HG03139 (cell line): ENCODE results near the gene TMEM150B.
A peak's percentile ranks its signal among the peaks of the same experiment; 100 is the strongest.

Experiments used
- ATAC-seq: cut with Tn5 transposase; IDR thresholded peaks from one replicate; pipeline ENCODE4 v1.9.1; 2021; ENCODE audit not compliant: unreplicated experiment

The TMEM150B gene

DNA sequence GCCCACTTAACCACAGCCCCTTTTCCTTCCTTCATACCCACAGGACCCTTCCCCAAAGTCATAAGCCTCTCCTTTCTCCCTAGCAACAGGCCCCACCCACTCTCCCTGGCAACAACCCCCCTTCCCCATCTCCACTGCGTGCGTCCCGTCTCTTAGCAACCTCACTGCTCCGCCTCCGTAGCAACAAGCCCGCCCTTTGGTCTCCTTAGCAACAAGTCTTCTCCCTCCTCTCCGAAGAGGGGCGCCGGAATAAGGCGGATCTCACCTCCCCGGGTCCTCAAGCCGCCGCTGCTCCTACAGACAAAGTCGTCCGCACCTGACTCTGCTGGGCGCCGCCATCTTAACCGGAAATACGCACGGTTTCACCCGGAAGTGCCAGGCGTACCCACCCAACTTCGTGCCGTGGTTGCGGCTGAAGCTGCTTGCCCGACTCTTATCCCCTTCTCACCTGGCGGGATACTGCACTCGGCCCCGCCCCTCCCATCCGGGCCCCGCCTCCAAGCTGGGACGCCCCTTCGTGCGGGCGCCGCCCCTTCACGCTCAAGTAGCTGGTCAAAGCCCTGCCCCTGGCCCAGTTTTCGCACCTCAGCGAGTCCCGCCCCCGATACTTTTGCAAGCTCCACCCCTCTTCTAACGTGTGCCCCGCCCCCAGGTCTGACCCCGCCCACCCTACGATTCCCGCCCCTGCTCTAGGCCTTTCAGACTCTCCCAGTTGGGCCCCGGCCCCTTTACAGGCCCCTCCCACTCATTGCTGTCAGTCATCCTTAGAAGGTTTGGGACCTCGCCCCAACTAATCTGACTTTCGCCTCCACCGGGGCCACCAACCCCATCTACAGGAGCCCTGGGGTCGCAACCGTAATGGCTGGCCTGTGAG lies 45.1 kb downstream of the TMEM150B start, which contains the start of gene HSPBP1:
TSS of gene HSPBP1 (minus strand) at position 341 of the 874 bp plus-strand sequence. CDS start 502 bp downstream, outside the sequence.
- peak; percentile 69 for ATAC-seq

GRCh38 chr19:55279340-55279739 lies 45.8 kb downstream of the TMEM150B start:
- ATAC-seq = no peak

DNA sequence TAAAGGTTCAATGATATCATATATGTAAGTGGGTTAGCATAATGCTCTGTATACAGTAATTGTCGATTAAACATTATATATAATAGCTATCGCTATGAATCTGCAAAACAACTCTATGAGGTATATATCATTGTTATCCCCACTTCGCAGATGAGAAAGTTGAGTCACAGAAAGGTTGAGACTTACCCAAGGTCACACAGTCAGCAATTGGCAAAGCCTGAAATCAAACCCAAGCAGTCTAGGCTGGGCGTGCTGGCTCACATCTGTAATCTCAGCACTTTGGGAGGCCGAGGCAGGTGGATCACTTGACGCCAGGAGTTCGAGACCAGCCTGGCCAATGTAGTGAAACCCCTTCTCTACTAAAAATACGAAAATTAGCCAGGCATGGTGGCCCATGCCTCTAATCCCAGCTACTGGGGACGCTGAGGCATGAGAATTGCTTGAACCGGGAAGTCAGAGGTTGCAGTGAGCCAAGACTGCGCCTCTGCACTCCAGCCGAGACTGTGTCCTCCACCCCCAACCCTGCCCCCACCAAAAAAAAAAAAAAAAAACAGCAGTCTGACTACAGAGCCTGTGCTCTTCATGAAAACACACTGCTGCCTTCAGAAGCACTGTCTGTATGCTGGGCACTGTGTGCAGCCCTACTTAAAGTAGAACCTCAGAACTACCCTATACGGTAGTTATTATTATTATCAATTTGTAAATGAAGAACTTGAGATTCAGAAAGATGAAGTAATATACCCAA lies 46.6 kb downstream of the TMEM150B start:
- ATAC-seq = no peak

DNA sequence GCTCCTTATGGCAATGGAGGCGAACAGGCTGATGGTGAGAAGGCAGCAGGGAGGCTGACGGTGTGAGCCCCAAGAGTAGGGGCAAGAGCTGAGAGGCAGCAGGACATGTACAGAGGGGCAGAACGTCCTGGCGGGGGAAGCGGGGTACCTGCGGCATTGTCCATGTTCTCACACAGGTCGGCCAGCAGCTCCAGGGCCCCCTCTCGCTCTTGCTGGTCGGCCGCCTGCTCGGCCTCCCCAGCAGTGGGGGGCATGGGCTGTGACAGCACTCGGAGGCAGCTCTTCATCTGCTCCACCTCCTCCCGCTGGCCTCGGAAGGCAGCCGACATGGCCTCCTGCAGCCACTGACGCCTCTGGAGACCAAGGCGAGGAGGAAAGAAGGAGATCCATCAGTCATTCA lies 47.6 kb downstream of the TMEM150B start:
- ATAC-seq = no peak

DNA sequence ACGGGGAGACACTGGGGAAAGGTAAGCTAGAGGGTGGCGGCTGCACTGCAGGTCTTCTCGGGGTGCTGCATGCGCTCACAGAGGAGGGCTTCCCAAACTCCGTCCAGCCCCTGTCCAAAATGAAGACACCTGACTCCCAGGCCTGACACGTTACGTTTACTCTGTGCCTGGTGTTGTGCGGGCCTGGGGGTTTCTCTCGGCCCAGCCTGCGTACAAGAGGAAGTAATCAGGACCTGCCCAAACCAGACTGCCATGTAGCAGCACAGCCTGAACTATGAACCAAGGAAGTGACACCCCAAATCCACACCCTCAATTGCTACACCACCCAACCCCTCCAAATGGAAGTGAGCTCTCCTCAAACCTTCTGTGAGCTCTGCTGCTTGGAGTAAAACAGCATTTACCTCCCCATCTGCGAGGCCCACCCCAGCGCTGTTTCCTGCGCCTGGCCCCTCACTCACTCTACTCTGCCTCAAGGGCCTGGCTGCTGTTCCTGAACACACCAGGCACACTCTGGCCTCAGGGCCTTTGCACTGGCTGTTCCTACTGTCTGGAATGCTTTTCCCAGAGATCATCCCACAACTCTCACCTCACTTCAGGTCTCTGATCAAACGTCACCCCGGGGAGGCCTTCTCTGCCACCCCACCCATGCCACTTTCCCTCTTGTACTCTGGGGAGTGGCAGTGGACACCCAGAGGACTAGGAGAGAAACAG lies 48.3 kb downstream of the TMEM150B start:
- ATAC-seq = no peak

DNA sequence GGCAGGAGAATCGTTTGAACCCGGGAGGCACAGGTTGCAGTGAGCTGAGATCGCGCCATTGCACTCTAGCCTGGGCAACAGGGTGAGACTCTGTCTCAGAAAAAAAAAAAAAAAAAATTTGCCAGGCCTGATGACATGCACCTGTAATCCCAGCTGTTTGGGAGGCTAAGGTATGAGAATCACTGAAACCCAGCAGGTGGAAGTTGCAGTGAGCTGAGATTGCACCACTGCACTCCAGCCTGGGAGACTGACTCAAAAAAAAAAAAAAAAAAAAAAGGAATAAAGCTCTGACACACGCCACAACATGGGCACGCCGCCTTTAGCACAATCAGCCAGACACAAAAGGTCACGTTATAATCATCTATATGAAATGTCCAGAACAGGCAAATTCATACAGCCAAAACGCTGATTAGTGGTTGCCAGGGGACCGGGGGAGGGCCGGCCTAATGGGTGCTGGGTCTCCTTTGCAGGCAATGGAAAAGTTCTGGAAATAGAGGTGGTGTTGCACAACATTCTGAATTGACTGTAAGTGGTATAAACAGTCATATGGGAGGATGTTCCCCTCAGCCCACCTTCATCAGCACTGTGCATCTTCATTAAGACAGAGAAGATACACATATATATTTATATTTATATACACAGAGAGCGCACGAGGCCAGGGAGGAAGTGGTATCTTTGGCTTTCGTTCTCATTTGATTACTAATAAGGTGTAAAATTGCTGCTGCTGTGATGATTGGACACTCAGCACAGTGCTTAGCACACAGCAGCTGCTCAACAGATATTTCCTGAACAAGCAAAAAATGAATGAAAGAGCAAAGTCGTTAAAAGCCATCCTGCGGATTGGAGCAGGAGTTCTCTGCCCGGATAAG lies 49.1 kb downstream of the TMEM150B start:
- ATAC-seq = no peak

- ATAC-seq = no peak
Observed at GRCh38 chr19:55273978-55274707, 51.0 kb downstream of the TMEM150B start.

DNA sequence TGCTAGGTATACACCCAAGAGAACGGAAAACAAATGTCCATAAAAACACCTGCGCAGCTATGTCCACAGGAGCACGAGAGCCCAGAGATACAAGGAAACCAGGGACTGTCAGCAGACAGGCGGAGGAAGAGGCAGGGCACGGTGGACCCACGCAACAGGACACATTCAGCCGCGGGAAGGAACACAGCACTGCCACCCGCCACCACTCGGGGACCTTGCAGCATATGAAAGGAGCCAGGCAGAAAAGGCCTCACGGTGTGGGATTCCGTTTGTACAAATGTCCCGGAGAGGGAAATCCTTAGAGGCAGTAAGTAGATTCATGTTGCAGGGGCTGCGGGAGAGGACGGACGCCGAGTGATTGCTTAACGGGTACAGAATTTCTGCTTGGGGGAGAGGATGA lies 53.0 kb downstream of the TMEM150B start:
- ATAC-seq = no peak

GRCh38 chr19:55270172-55270942 lies 54.8 kb downstream of the TMEM150B start:
- no peak for ATAC-seq

- no peak for ATAC-seq
Observed at GRCh38 chr19:55269299-55269698, 55.8 kb downstream of the TMEM150B start.

- no peak for ATAC-seq
Observed at GRCh38 chr19:55266840-55267239, 58.3 kb downstream of the TMEM150B start.

GRCh38 chr19:55266404-55266803 lies 58.7 kb downstream of the TMEM150B start:
- no peak for ATAC-seq

- no peak for ATAC-seq
Observed at GRCh38 chr19:55265723-55266386, 59.3 kb downstream of the TMEM150B start.

DNA sequence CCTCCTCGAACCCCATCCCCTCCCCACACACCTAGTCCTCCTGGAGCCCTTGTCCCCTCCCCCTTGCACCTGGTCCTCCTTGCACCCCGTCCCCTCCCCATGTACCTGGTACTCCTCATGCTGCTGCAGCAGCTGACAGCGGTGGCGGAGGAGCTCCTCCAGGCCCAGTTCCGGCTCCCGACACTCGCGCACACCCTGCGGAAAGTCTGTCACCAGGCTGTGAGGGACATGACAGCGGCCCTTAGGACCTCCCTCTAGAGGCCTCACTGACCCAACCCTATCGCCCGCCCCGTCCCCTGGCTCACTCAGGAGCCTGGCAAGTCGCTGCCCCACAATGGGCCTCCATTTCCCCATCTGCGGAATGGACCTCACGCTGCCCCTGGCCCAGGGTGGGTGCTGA lies 60.0 kb downstream of the TMEM150B start:
- no peak for ATAC-seq

- ATAC-seq = no peak
Observed at GRCh38 chr19:55264531-55264930, 60.6 kb downstream of the TMEM150B start.
